Measurements from ENCODE around the gene SOX9.

SOX9 gene

DNA sequence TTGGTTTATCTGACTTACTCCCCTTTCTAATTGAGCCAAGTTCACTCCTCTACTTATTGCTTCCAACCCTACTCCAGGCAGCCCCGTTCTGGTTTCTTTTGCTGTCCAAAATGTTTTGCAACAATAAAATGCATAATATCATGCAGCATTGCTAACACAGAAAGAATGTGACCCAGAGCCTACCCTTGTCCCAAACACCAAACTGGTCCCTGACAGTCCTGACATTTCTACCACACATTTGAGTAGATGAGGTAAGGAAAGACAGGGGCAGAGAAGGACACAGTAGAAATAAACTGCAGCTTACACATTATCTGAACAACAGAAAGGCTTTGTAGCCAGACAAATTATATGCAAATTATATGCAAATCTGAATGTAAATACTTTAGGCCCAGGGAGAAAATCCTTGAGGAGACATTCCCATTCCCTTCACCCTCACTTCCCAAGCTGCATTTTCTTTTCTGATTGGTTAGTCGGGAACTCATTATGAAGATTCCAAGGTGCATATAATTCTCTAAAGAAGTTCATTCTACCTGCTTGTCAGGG, 31.6 kb downstream of the SOX9 start:
- H3K9me3 ChIP-seq (ENCODE audit: control insufficient read depth in 2 of 2, low read length in 2 of 2), result no peaks in the 10 kb centered on the region
- H3K9ac ChIP-seq (ENCODE audit: low read depth in 1 of 2, low read length in 2 of 2), result no peak overlapping the region
- H3K4me3 ChIP-seq (ENCODE audit: low read length in 2 of 2), result no peak overlapping the region
- peak overlapping the region in 1 of 2 donors; percentile 26 for H3K27ac ChIP-seq (ENCODE audit: low read depth in 2 of 2, low read length in 2 of 2)
- no peaks in the 10 kb centered on the region for H3K27me3 ChIP-seq (ENCODE audit: control insufficient read depth in 2 of 2, insufficient read depth in 2 of 2, low read length in 2 of 2)
- no peaks in the 10 kb centered on the region for H3K36me3 ChIP-seq (ENCODE audit: control insufficient read depth in 2 of 2, insufficient read depth in 2 of 2, low read length in 2 of 2)
- peaks cover 4 to 9% of the 10 kb centered on the region in 2 donors for H3K4me1 ChIP-seq (ENCODE audit: control insufficient read depth in 2 of 2, insufficient read depth in 2 of 2, low read length in 2 of 2)

GRCh38 chr17:72158895-72159885, 38.4 kb downstream of the SOX9 start:
- Histone ChIP-seq H3K9ac (ENCODE audit: low read depth in 1 of 2, low read length in 2 of 2) (no peak overlapping the region), H3K4me1 (ENCODE audit: control insufficient read depth in 2 of 2, insufficient read depth in 2 of 2, low read length in 2 of 2) (no peaks in the 10 kb centered on the region), H3K36me3 (ENCODE audit: control insufficient read depth in 2 of 2, insufficient read depth in 2 of 2, low read length in 2 of 2) (no peaks in the 10 kb centered on the region), H3K27me3 (ENCODE audit: control insufficient read depth in 2 of 2, insufficient read depth in 2 of 2, low read length in 2 of 2) (no peaks in the 10 kb centered on the region), H3K9me3 (ENCODE audit: control insufficient read depth in 2 of 2, low read length in 2 of 2) (no peaks in the 10 kb centered on the region), H3K4me3 (ENCODE audit: low read length in 2 of 2) (no peak overlapping the region), H3K27ac (ENCODE audit: low read depth in 2 of 2, low read length in 2 of 2) (no peak overlapping the region)

DNA sequence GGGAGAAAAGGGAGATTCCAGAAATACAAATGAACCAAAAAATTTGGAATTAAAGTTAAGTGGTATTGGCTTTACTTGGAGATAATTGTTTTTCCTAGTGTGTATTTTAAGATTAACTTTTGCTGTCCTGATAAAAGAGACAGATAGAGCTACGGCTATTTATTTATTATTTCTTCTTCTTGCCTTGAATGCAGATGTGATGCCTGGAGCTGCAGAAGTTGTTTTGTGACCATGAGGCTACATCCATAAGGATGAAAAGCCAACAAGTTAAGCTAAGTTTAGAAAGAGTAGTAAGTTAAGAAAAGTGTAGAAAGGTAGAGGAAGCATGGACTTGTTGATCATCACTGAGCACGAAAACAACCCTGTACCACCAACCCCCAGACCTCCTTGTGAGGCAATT, 41.7 kb downstream of the SOX9 start:
- no peaks in the 10 kb centered on the region for H3K27me3 ChIP-seq (ENCODE audit: control insufficient read depth in 2 of 2, insufficient read depth in 2 of 2, low read length in 2 of 2)
- no peak overlapping the region for H3K4me3 ChIP-seq (ENCODE audit: low read length in 2 of 2)

DNA sequence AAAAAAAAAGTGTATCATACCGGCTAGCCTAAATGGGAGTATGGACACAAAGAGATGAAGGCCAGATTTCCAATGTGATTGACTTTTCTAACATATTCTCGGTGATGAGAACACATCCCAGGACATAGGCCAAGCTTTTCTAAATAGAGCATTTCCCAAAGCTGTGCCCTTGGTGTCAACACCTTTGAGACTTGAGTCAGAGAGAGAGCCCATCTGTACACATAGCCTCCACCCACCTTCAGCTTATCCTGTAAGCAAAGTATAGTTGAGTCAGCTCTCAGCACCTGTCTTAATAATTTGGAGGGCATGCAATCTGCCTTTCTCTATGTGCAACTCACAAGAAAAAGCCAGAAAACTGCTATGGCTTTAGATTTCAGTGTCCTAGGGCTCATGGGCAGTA, 42.7 kb downstream of the SOX9 start:
- Histone ChIP-seq H3K27ac (ENCODE audit: low read depth in 2 of 2, low read length in 2 of 2) (no peak overlapping the region), H3K9me3 (ENCODE audit: control insufficient read depth in 2 of 2, low read length in 2 of 2) (no peaks in the 10 kb centered on the region), H3K27me3 (ENCODE audit: control insufficient read depth in 2 of 2, insufficient read depth in 2 of 2, low read length in 2 of 2) (no peaks in the 10 kb centered on the region), H3K4me3 (ENCODE audit: low read length in 2 of 2) (no peak overlapping the region), H3K4me1 (ENCODE audit: control insufficient read depth in 2 of 2, insufficient read depth in 2 of 2, low read length in 2 of 2) (no peaks in the 10 kb centered on the region), H3K9ac (ENCODE audit: low read depth in 1 of 2, low read length in 2 of 2) (no peak overlapping the region), H3K36me3 (ENCODE audit: control insufficient read depth in 2 of 2, insufficient read depth in 2 of 2, low read length in 2 of 2) (no peaks in the 10 kb centered on the region)

More for the DNA sequence above, 41.7 kb downstream of the SOX9 start:
- H3K9me3 ChIP-seq (ENCODE audit: control insufficient read depth in 2 of 2, low read length in 2 of 2), result no peaks in the 10 kb centered on the region
- H3K4me1 ChIP-seq (ENCODE audit: control insufficient read depth in 2 of 2, insufficient read depth in 2 of 2, low read length in 2 of 2), result no peaks in the 10 kb centered on the region
- H3K9ac ChIP-seq (ENCODE audit: low read depth in 1 of 2, low read length in 2 of 2), result no peak overlapping the region
- H3K36me3 ChIP-seq (ENCODE audit: control insufficient read depth in 2 of 2, insufficient read depth in 2 of 2, low read length in 2 of 2), result no peaks in the 10 kb centered on the region
- H3K27ac ChIP-seq (ENCODE audit: low read depth in 2 of 2, low read length in 2 of 2), result no peak overlapping the region

DNA sequence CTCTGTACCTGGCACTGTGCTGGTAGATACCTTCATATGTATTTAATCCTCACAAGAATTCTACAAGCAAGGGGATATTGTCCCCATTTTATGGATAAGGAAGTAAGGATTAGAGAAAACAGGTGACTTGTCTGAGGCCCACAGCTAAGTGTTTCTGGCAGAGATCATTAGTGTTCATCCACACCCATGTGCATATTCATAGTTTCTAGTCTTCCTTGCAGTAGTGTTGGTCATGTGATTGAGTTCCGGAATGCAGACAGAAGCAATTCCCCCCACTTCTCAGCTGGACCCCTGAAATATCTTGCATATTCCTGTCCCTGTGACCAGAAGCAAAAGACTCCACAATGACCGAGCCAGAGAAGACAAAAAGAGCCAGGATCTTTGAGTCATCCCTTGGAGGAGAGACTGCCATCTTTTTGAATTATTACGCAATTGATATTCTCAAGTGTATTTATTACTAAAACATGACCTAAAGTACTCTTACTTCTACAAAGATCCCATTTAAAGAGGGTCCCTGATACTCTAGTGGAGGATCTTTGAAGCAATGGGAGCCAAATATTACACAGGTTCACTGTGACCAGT, 43.4 kb downstream of the SOX9 start:
- H3K4me1 ChIP-seq (ENCODE audit: control insufficient read depth in 2 of 2, insufficient read depth in 2 of 2, low read length in 2 of 2), result no peaks in the 10 kb centered on the region

GRCh38 chr17:72165192-72165866, 44.5 kb downstream of the SOX9 start:
- no peaks in the 10 kb centered on the region for H3K36me3 ChIP-seq (ENCODE audit: control insufficient read depth in 2 of 2, insufficient read depth in 2 of 2, low read length in 2 of 2)
- H3K4me1 ChIP-seq (ENCODE audit: control insufficient read depth in 2 of 2, insufficient read depth in 2 of 2, low read length in 2 of 2), result no peaks in the 10 kb centered on the region
- H3K9me3 ChIP-seq (ENCODE audit: control insufficient read depth in 2 of 2, low read length in 2 of 2), result no peaks in the 10 kb centered on the region
- H3K4me3 ChIP-seq (ENCODE audit: low read length in 2 of 2), result no peak overlapping the region
- no peak overlapping the region for H3K27ac ChIP-seq (ENCODE audit: low read depth in 2 of 2, low read length in 2 of 2)
- H3K27me3 ChIP-seq (ENCODE audit: control insufficient read depth in 2 of 2, insufficient read depth in 2 of 2, low read length in 2 of 2), result no peaks in the 10 kb centered on the region
- no peak overlapping the region for H3K9ac ChIP-seq (ENCODE audit: low read depth in 1 of 2, low read length in 2 of 2)

More for the DNA sequence above, 43.4 kb downstream of the SOX9 start:
- no peak overlapping the region for H3K27ac ChIP-seq (ENCODE audit: low read depth in 2 of 2, low read length in 2 of 2)
- no peaks in the 10 kb centered on the region for H3K27me3 ChIP-seq (ENCODE audit: control insufficient read depth in 2 of 2, insufficient read depth in 2 of 2, low read length in 2 of 2)
- no peak overlapping the region for H3K9ac ChIP-seq (ENCODE audit: low read depth in 1 of 2, low read length in 2 of 2)
- H3K4me3 ChIP-seq (ENCODE audit: low read length in 2 of 2), result no peak overlapping the region
- H3K9me3 ChIP-seq (ENCODE audit: control insufficient read depth in 2 of 2, low read length in 2 of 2), result no peaks in the 10 kb centered on the region
- H3K36me3 ChIP-seq (ENCODE audit: control insufficient read depth in 2 of 2, insufficient read depth in 2 of 2, low read length in 2 of 2), result no peaks in the 10 kb centered on the region

DNA sequence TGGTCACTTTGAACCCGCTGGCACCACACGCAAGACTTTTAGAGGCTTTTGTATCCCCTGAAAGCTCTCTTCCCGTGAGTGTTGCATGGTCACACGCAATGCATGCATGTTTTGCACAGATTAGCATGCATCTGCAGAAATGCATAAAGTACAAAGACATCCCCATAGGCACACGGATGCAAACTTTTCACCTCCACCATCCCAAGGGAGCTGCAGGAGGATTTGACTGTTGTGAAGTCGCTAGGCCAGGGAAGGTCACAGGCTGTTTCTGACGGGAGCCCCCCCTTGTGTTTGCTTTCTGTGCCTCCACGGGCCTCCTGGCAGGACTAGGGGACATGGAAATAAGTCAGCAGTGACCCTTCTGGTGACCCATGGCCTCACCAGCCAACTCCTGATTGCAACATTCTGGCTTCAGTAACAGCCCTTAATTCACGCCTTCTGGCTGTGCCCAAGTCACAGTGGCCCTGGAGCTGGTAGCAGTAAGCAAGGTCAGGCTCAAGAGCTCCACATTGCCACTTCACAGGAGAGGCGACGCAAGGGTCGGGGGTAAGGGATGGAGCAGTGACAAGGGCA, 45.1 kb downstream of the SOX9 start:
- Histone ChIP-seq H3K4me1 (ENCODE audit: control insufficient read depth in 2 of 2, insufficient read depth in 2 of 2, low read length in 2 of 2) (no peaks in the 10 kb centered on the region), H3K27me3 (ENCODE audit: control insufficient read depth in 2 of 2, insufficient read depth in 2 of 2, low read length in 2 of 2) (no peaks in the 10 kb centered on the region), H3K36me3 (ENCODE audit: control insufficient read depth in 2 of 2, insufficient read depth in 2 of 2, low read length in 2 of 2) (no peaks in the 10 kb centered on the region), H3K9ac (ENCODE audit: low read depth in 1 of 2, low read length in 2 of 2) (no peak overlapping the region), H3K9me3 (ENCODE audit: control insufficient read depth in 2 of 2, low read length in 2 of 2) (no peaks in the 10 kb centered on the region), H3K27ac (ENCODE audit: low read depth in 2 of 2, low read length in 2 of 2) (no peak overlapping the region), H3K4me3 (ENCODE audit: low read length in 2 of 2) (no peak overlapping the region)

DNA sequence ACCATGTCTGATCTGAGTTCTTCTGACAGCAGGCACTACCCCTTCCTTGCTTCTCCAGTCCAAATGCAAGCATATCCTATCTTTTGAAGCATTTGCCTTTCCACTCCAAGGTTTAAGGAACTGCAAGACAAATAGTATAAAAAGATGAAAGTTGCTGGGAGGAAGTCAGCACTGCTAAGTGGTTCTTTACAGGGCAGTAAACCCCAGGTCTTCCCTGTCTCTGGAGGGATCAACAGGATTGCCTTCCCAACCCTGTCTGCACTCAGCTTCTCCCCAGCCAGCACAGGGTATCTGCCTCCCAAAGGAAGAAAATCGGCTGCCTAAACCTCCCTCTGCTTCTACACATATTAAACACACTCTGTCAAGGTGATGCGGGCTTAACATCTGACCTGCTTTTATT, 46.8 kb downstream of the SOX9 start:
- no peaks in the 10 kb centered on the region for H3K9me3 ChIP-seq (ENCODE audit: control insufficient read depth in 2 of 2, low read length in 2 of 2)
- no peaks in the 10 kb centered on the region for H3K27me3 ChIP-seq (ENCODE audit: control insufficient read depth in 2 of 2, insufficient read depth in 2 of 2, low read length in 2 of 2)
- H3K36me3 ChIP-seq (ENCODE audit: control insufficient read depth in 2 of 2, insufficient read depth in 2 of 2, low read length in 2 of 2), result no peaks in the 10 kb centered on the region
- no peak overlapping the region for H3K27ac ChIP-seq (ENCODE audit: low read depth in 2 of 2, low read length in 2 of 2)
- no peak overlapping the region for H3K9ac ChIP-seq (ENCODE audit: low read depth in 1 of 2, low read length in 2 of 2)
- H3K4me3 ChIP-seq (ENCODE audit: low read length in 2 of 2), result no peak overlapping the region
- peaks cover 4 to 6% of the 10 kb centered on the region in 2 donors for H3K4me1 ChIP-seq (ENCODE audit: control insufficient read depth in 2 of 2, insufficient read depth in 2 of 2, low read length in 2 of 2)

- no peak overlapping the region for H3K9ac ChIP-seq (ENCODE audit: low read depth in 1 of 2, low read length in 2 of 2)
- no peaks in the 10 kb centered on the region for H3K9me3 ChIP-seq (ENCODE audit: control insufficient read depth in 2 of 2, low read length in 2 of 2)
- no peak overlapping the region for H3K27ac ChIP-seq (ENCODE audit: low read depth in 2 of 2, low read length in 2 of 2)
- H3K4me1 ChIP-seq (ENCODE audit: control insufficient read depth in 2 of 2, insufficient read depth in 2 of 2, low read length in 2 of 2), result peaks cover 4 to 6% of the 10 kb centered on the region in 2 donors
- no peak overlapping the region for H3K4me3 ChIP-seq (ENCODE audit: low read length in 2 of 2)
- no peaks in the 10 kb centered on the region for H3K36me3 ChIP-seq (ENCODE audit: control insufficient read depth in 2 of 2, insufficient read depth in 2 of 2, low read length in 2 of 2)
- no peaks in the 10 kb centered on the region for H3K27me3 ChIP-seq (ENCODE audit: control insufficient read depth in 2 of 2, insufficient read depth in 2 of 2, low read length in 2 of 2)
These were observed 49.0 kb downstream of the SOX9 start for GRCh38 chr17:72169823-72170222.
